CD4-positive, alpha-beta T cell treated with Interferon alpha-2 for 1 hour (primary cell): ENCODE data around the gene TTYH1.
"Not testable (repeated sequence)": the region's sequence is repeated elsewhere in the genome, so short reads cannot be mapped to it uniquely, and the experiment has no call there.

ENCODE experiments used
- DNase-seq, 2 donors: peaks; one replicate each; pipeline ENCODE4 v3.0.0-alpha.2; 2020 to 2022

The TTYH1 gene

GRCh38 chr19:54461613-54462012 is 46.3 kb downstream of the TTYH1 start:
- DNase-seq: no peak

GRCh38 chr19:54462047-54462654 is 46.9 kb downstream of the TTYH1 start:
- no peak for DNase-seq

- peak; percentile 62 to 73 for DNase-seq
Observed at GRCh38 chr19:54462655-54463530, 47.6 kb downstream of the TTYH1 start.

GRCh38 chr19:54463531-54464043 is 48.3 kb downstream of the TTYH1 start, which contains the start of gene LENG9:
Gene LENG9, minus strand, starts transcription at chr19:54463778. Its CDS starts 252 bp downstream, at chr19:54463526.
- peak; percentile 97 to 99 for DNase-seq

- peak; percentile 91 to 92 for DNase-seq
Observed at GRCh38 chr19:54464044-54464629, 48.9 kb downstream of the TTYH1 start.

DNA sequence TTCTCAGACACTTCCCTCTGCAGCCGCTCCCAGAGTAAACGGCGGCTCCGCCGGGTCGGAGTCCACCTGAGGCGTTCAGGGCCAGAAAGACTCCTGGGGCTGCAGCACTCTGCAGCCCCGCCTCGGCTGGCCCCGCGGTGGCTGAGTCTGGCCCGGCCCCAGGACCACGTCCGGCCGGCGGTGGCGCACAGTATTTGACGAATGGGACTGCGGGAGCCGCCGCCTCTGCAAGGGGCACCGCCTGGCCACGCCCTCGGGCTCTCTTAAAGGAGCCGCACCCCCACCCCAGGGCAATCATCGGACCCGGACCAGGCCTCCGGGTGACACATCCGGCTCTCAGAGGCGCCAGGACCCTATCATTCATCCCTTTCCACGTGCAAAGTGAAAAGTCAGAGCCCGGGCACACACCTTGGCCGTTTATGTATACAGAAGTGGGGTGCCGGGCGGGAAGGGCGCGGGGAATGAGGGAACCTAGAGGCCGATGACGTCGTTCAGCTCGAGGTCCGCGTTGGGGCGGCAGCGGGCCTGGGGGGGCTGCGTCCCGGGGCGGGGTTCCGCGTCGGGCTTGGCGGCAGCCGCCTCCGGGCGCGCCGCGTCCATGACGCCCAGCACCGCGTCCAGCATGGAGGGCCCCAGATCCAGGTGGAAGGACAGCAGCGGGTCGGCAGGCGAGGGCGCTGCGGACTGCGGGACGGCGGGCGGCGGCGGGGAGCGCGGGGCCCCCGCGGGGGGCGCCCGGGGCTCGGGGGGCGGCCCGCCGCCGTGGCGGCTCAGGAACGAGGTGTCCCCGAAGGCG is 49.6 kb downstream of the TTYH1 start:
- peak; percentile 77 to 79 for DNase-seq

- DNase-seq: no peak
Observed at GRCh38 chr19:54465426-54466109, 50.3 kb downstream of the TTYH1 start.

GRCh38 chr19:54466110-54466480 is 50.8 kb downstream of the TTYH1 start:
- DNase-seq: not testable (repeated sequence)

GRCh38 chr19:54469496-54469934 is 54.3 kb downstream of the TTYH1 start:
- DNase-seq: no peak

GRCh38 chr19:54470276-54470887 is 55.1 kb downstream of the TTYH1 start:
- DNase-seq: no peak

GRCh38 chr19:54470991-54471782 is 55.9 kb downstream of the TTYH1 start:
- no peak for DNase-seq

- no peak for DNase-seq
Observed at GRCh38 chr19:54473071-54473891, 58.0 kb downstream of the TTYH1 start, which contains the start of gene CDC42EP5. Gene CDC42EP5, minus strand, starts transcription at chr19:54473296. Its CDS starts 7,749 bp downstream, at chr19:54465547.

DNA sequence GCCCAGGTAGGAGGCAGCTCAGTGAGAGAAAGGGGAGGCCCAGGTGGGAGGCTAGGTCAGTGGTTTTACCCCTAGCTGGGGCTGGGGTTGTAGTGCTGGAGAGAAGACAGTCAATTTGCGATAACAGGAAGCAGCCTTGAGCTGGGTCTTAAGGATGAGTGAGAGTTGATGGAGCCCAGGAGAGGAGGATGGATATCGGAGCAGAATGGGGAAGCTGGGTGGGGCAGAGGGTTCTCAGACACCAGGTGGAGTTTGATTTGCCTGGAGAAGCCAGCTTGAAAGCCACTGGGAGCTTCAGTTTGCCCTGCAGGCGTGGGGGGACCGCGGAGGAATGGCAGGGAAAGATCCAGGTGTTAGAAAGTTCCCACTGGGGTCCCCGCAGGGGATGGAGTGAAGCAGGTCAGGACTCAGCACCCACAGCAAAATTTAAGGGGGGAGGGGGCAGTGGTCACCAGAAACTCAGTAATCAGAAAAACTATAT is 58.7 kb downstream of the TTYH1 start:
- DNase-seq: no peak

DNA sequence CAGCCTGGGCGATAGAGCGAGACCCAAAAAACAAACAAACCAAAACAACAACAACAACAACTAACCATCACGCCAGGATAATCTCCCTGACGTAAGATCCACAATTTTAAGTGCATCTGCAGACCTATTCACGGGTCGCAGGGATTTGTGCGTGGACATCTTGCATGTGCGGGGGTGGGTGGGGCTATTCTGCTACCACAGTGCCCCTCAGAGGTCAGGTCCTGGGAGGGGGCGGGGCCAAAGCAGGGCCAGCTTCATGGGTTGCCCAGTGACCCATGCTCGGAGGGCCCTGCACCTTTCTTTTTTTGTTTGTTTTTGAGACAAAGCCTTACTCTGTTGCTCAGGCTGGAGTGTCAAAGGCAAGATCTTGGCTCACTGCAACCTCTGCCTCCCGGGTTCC is 60.4 kb downstream of the TTYH1 start:
- DNase-seq: no peak

DNA sequence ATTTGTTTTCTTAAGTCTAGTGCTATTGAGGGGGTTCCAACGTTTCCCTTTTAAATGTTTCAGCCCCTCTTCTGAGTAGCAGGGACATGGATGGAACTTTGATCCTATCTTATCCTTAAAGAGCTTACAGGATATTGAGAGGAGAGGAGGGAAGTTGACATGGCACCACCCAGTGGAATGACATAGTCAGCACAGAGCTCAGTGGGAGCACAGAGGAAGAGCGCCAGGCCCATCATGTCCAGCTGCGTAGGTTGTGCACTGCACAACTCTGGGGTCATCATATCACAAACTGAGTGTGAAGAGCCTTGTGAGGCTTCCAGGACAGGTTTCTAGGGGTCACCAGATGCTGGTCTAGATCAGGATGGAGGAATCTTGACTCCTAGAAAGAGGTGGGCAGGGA is 62.4 kb downstream of the TTYH1 start:
- DNase-seq: no peak

DNA sequence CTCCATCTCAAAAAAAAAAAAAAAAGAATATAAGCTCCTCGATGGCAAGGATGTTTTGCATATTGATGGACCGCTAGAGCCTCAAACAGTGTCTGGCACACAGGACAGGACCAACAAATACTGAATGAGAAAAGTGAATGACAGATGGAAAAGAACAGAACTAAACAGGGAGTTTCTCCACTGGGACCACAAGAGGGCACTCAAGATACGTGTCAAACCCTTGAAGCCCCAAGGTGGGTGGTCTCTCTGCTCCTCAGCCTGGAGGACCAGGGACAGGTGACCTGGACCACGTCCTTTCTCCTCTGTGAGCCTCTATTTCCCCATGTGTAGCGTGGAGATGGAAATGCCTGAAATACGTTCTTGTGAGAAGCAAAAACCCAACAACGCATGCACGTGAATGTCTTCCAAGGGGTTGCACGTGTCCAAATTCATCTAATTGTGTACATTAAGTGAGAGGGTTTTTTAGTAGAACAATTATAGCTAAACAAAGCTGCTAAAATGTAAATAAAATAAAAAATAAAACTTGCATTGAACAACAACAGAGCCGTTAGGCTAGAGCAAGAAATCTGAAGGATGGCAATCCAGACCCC is 63.5 kb downstream of the TTYH1 start:
- DNase-seq: peak; percentile 34 to 46

DNA sequence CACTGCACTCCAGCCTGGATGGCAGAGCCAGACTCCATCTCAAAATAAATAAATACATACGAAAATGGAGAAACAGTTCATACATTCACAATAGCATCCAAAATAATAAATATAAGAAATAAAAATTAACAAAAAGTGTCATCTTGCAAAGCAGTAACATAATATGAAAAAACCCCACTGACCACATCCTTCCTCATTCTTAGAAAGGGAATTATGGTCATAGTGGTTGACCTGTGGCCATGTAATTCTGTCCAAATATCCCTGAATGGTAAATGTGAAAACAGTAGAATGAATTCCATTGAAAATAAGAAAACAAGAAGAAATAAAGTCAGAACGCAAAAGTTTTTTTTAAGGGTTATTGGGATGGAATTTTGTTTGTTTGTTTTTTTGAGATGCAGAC is 64.8 kb downstream of the TTYH1 start:
- no peak for DNase-seq

DNA sequence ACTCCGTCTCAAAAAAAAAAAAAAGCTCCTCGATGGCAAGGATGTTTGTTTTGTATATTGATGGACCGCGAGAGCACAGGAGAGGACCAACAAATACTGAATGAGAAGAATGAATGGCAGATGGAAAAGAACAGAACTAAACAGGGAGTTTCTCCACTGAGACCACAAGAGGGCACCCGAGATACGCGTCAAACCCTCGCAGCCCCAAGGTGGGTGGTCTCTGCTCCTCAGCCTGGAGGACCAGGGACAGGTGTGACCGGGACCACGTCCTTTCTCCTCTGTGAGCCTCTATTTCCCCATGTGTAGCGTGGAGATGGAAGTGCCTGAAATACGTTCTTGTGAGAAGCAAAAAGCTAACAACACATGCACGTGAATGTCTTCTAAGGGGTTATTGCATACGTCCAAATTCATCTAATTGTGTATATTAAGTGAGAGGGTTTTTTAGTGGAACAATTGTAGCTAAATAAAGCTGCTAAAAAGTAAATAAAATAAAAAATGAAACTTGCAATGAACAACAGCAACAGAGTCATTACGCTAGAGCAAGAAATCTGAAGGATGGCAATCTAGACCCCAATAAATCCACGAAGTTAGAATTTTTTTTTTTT is 66.2 kb downstream of the TTYH1 start:
- peak; percentile 42 to 52 for DNase-seq

- DNase-seq: no peak
Observed at GRCh38 chr19:54482889-54483288, 67.6 kb downstream of the TTYH1 start.
